Measurements from ENCODE around the gene TRIO.

Gene TRIO

GRCh38 chr5:14226149-14226548, 83.0 kb downstream of the TRIO start:
- H3K36me3 ChIP-seq, result no peaks in the 10 kb centered on the region
- TF ChIP-seq CTCF (IDR thresholded peaks at IDR 0.05), result no peak
- no peak overlapping the region for H3K4me3 ChIP-seq
- no peak for DNase-seq
- intact Hi-C loops (cut with DNase I; ENCODE audit: low total_unique reads), result no loop called here
- no peak overlapping the region for H3K27ac ChIP-seq
- no peaks in the 10 kb centered on the region for H3K9me3 ChIP-seq
- H3K4me1 ChIP-seq, result peaks cover 0 to 43% (median 8%) of the 10 kb centered on the region in 4 donors
- H3K27me3 ChIP-seq, result no peaks in the 10 kb centered on the region

- Histone ChIP-seq H3K9me3 (no peaks in the 10 kb centered on the region), H3K36me3 (no peaks in the 10 kb centered on the region), H3K27me3 (no peaks in the 10 kb centered on the region), H3K4me1 (peaks cover 0 to 42% (median 7%) of the 10 kb centered on the region in 4 donors), H3K4me3 (no peak overlapping the region), H3K27ac (no peak overlapping the region)
- intact Hi-C loops (cut with DNase I; ENCODE audit: low total_unique reads), result no loop called here
- DNase-seq, result no peak
- TF ChIP-seq CTCF (IDR thresholded peaks at IDR 0.05), result no peak
Observed at GRCh38 chr5:14226554-14226953, 83.4 kb downstream of the TRIO start.

- H3K27ac ChIP-seq, result no peak overlapping the region
- H3K4me1 ChIP-seq, result peaks cover 0 to 43% (median 7%) of the 10 kb centered on the region in 4 donors
- no peak for TF ChIP-seq CTCF (IDR thresholded peaks at IDR 0.05)
- intact Hi-C loops (cut with DNase I; ENCODE audit: low total_unique reads), result no loop called here
- H3K27me3 ChIP-seq, result no peaks in the 10 kb centered on the region
- no peaks in the 10 kb centered on the region for H3K36me3 ChIP-seq
- no peak for DNase-seq
- H3K9me3 ChIP-seq, result no peaks in the 10 kb centered on the region
- no peak overlapping the region for H3K4me3 ChIP-seq
Observed at GRCh38 chr5:14226992-14227391, 83.8 kb downstream of the TRIO start.

- no peaks in the 10 kb centered on the region for H3K36me3 ChIP-seq
- H3K4me1 ChIP-seq, result peaks cover 0 to 46% (median 7%) of the 10 kb centered on the region in 4 donors
- H3K9me3 ChIP-seq, result no peaks in the 10 kb centered on the region
- no peak overlapping the region for H3K4me3 ChIP-seq
- no peak overlapping the region for H3K27ac ChIP-seq
- DNase-seq, result no peak
- no peak for TF ChIP-seq CTCF (IDR thresholded peaks at IDR 0.05)
- intact Hi-C loops (cut with DNase I; ENCODE audit: low total_unique reads), result no loop called here
- no peaks in the 10 kb centered on the region for H3K27me3 ChIP-seq
Observed at GRCh38 chr5:14227513-14227912, 84.4 kb downstream of the TRIO start.

- Histone ChIP-seq H3K27me3 (no peaks in the 10 kb centered on the region), H3K4me1 (peaks cover 0 to 46% (median 9%) of the 10 kb centered on the region in 4 donors), H3K9me3 (no peaks in the 10 kb centered on the region), H3K27ac (no peak overlapping the region), H3K36me3 (no peaks in the 10 kb centered on the region), H3K4me3 (no peak overlapping the region)
- no peak for DNase-seq
- TF ChIP-seq CTCF (IDR thresholded peaks at IDR 0.05), result no peak
- intact Hi-C loops (cut with DNase I; ENCODE audit: low total_unique reads), result no loop called here
Observed at GRCh38 chr5:14228219-14228618, 85.1 kb downstream of the TRIO start.

GRCh38 chr5:14229181-14229580, 86.0 kb downstream of the TRIO start:
- DNase-seq, result no peak
- no peak overlapping the region for H3K27ac ChIP-seq
- intact Hi-C loops (cut with DNase I; ENCODE audit: low total_unique reads), result no loop called here

More at GRCh38 chr5:14229181-14229580, 86.0 kb downstream of the TRIO start:
- H3K4me3 ChIP-seq, result no peak overlapping the region
- peaks cover 0 to 52% (median 9%) of the 10 kb centered on the region in 4 donors for H3K4me1 ChIP-seq
- no peaks in the 10 kb centered on the region for H3K27me3 ChIP-seq
- no peak for TF ChIP-seq CTCF (IDR thresholded peaks at IDR 0.05)
- H3K9me3 ChIP-seq, result no peaks in the 10 kb centered on the region
- H3K36me3 ChIP-seq, result no peaks in the 10 kb centered on the region
